Endometrium (tissue), 2 donors: ENCODE data around the gene STPG3.
"Not testable (repeated sequence)": the region's sequence is repeated elsewhere in the genome, so short reads cannot be mapped to it uniquely, and the experiment has no call there.

Source experiments
- FAIRE-seq: peaks from 2 replicates; lab custom pipeline; 2012; peaks lifted over from hg19 to GRCh38; lab: Jason Lieb, UNC
- donor health status: control.
- donor health status: control.

STPG3 gene

DNA sequence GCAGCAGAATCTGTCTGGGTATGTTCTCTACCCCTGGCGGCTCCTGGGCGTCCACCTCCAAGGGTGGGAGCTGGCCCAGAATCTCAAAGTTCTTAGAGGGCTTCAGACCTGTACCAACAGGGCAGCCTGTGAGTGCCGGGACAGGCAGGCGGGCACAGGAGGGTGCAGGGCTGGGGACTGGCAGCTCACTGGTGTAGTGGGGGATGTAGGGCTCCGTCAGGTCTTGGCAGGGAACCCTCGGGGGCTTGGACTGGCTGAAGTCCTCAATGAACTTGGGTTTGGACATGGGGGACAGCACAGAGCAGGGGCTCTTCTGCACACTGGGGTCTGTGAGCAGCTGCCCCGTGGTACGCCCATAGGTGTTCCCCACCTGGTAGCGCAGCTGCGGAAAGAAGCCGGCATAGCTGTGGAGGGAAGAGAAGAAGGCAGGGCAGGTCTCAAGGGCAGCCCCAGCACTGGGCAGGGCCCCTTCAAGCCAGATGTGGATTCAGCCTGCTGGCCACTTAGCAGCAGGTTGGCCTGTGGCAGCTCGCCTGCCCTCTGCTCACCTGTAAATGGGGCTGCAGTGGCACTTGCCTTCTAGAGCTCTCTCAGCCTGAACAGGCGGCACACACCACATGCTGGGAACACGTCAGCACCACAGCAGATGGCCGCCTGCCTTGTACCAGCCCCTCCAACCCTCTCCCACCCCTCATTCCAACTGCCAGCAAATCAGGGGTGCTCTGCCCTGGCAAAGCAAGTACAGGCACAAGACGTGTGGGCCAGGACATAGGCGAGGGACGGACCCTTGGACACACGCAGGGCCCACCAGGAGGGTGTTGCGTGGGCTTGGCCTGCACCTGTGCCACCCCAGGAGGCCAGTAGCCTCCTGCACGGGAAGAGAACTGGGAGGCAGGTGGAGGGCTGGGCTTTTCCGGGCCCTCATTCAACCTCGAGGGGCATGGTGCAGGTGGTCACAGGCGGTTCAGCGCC is 5.3 kb upstream of the STPG3 start:
- FAIRE-seq: no peak

DNA sequence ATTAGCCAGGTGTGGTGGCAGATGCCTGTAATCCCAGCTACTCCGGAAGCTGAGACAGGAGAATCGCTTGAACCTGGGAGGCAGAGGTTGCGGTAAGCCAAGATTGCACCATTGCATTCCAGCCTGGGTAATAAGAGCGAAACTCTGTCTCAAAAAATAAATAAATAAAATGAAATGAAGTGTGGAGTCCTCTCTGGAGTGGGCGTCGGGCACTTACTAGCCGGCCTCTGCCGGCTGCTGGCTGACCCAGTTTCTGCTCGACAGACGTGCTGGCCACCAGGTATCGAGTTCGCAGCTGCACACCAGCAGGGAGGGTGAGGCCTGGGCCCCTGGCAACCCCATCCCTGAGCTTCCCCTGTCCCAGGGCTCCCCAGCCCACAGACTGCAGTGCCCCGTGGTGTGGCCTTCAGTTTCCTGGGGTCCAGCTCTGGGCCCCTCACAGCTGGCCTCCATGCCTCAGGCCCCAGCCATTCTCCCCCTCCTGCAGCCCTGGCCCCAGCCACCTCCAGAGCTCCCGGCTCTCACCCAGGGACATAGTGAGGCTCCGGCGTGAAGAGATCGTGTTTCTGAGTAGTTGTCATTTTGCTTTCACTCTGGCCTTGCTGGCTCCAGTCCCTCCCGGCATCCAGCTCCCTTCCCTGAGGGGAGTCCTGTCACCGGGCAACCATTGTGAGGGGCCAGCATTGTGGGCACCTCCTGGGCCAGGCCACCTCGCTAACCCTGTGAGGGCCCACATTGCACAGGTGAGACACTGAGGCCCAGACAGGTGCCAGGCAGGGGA is 3.8 kb upstream of the STPG3 start:
- FAIRE-seq: no peak

DNA sequence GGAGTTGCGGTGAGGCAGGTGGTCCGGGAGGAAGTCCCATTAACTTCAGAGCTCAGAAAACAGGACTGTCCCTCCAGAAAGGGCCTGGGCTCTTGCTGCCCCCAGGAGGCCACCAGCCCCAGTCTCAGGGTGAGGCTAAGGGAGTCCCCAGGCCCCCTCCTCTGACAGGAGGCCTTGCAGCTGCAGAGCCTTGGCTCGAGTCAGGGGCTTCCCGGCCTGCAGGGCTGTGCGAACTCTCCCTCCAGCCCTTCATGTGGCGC is 3.2 kb upstream of the STPG3 start:
- no peak for FAIRE-seq

DNA sequence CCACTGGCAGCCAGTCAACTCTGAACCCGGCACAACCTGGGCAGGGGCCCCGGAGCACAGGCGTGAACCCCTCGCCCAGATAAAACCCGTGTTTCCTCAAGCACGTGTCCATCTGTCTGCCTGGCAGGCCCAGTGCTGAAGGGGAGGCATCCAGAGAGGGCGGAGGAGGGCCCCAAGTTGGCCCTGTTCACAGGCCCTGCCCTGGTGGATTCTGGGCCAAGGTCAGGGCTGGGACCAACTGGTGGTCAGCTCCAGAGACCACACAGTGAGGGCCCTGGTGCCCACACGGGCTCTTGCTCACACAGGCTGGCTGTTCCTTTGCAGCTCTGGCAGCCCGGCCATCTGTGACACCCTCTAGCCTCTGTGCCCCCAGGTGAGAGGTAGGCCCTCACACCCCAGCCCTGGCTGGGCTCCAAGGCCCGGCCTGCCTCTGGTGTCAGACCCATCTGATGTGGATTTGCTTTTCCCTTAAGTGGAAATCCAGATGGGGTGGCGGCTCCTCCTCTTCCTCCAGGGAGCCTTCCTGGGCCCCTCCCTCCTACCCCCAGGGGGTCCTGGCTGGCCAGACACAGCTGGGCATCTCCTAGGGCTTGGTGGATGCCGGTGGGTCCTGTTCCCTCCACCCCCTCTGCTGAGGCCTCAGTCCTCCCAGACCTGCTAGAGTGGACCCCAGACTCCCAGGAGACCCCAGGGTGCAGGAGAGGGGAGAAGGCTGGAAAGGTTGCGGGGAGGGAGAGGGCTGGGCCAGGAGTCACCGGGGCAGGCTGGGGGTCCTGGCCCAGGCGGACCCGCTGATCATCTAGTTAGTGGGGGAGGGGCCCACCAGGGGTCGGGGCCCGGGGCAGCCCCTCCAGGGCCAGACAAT is 525 bp upstream of the STPG3 start:
- FAIRE-seq: no peak

DNA sequence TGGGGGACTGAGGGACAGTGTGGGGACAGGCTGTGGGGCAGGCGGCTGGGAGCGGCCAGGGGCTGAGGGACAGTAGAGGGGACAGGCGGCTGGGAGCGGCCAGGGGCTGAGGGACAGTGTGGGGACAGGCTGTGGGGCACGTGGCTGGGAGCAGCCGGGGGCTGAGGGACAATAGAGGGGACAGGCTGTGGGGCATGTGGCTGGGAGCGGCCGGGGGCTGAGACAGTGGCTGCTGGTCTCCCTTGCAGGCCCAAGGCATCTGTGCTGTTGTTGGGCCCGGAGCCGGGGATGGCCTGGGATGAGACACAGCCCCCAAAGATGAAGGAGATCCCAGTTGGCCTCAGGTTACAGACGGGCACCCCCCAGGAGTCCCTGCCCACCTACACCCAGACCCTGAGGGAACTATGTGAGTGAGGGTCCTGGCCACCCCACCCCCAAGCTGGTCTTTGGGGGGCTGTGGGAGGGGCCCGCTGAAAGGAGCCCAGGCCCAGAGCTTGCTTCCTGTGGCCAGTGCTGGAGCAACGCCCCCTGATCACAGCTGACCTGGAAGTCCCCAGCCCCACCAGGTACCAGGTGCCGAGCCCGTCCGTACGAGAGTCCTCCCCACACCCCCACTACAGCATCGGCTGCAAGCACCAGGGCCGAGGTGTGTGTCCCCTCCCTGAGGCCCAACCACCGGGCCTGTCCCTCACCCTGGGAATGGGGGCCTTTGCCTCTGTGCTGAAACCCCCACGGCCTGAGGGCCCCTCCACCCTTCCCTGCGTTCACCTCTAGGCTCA is 593 bp downstream of the STPG3 start:
- no peak for FAIRE-seq

DNA sequence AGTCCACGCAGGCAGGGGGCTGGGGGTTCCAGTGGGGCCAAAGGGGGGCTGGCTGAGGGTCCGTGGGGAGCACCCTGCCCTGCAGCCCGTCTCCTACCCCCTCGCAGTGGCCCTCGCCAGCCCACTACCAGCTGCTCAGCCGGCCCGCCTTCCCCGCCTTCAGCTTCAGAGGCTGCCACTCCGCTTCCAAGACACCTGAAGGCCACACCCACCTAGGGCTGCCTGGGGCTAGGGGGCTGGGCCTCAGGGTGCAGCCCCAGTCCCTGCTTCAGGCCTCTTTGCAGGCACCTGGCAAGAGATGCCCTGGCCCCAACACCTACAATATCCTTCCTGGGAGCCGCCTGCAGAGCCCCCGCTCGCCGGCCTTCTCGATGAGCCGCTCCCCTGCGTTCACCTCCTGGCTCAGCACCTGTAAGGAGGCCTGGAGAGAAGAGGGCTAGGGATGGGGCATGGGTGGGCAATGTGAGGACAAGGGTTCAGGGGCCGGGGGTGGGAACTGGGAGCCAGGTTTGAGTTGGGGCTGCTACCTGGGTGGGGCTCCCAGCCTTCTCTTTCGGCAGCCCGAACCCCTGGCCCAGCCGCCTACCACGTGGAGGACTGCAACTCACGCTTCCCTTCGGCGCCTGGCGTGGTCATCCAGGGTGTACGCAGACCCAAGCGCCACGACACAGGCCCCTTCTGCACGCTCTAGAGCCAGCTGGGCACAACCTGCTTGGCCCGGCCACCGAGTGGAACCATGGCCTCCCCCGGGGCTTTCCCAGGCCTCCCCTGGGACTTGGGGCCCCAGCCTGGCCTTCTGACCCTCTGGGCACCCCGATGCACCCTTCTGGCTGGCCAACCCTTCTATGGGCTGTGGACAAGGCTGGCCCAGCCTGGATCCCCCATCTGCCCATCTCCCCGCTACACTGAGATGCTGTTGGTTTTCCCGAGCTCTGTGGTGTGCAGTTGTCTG is 1.7 kb downstream of the STPG3 start:
- FAIRE-seq: no peak

DNA sequence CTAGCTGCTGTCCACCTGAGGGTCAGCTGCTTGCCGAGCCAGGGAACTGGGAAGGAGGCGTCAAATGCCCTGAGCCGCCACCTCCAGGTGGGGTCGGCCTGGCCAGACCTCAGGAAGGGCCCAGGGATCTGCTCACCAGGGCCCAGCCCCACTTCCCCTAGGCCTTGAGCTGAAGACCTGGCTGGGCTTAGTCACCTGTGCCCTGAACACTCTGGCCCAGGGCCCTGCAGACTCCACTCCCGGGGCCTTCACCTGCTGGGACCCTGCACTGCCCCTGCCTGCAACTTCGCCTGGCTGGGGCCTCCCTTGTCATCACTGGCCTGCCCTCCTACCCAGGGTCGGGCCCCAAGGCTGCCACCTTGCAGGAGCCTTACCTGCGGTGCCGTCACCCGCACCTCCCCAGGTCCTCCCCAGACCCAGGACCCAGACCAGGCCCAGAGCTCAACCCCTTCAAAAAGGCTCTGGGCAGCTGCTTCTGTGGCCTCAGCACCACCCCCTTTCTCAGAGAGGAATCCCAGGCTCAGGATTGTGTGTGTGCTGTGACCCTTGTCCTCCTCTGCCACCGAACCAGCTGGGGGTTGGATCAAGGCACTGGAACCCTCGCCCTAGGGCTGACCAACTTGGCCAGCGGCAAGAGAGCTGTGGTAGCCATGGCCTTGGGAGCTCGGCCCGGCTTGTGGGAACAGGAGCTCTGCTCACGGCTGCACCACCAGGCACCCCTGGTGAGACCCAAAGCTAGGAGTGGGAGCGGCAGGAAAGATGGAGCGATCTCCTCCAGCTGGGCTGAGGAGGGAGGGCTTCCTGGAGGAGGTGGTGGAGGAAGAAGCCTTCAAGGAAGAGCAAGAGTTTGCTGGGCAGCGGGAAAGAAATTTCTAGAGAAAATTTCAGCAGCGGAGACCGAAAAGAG is 2.9 kb downstream of the STPG3 start:
- no peak for FAIRE-seq

DNA sequence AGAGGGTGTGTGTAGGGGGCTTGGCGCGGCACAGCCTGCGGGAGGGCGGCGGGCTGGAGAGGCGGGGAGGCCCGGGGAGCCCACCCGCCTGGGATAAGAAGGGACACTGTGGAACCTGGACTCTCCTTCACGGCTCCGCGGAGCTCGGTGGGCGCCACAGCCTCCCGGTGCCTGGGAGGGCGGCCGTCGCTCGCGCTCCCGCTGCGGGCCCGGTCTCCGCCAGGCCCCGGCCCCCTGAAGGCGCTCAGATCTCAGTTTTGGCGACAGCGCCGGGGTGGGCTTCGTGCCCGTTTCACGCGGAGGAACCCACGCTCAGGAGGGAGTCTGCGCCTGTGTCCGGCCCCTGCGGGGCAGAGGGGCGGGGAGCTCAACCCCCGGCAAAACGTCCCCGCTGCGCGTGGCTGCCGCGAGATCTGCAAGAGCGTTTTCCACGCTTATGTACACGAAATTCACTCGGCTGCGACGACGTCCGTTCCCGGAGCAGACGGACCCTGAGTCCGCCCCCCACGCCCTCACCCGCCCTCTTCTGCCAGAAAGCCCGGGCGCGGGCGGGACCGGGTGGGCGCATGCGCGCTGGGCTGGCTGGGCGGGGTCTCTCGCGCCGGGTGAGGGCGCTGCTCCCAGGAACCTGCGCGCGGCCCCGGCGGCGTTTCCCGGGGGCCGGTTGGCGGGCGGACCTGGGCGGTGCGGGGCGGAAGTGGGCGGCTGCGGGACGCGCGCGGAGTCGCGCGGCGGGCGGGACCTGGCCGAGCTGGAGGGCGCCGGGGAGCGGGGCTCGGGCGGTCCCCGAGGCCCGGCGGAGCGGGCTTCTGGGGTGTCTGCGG is 3.8 kb downstream of the STPG3 start, which contains the start of gene NELFB:
Gene NELFB (plus strand): TSS at position 704 of the 824 bp plus-strand sequence.
- no peak for FAIRE-seq

DNA sequence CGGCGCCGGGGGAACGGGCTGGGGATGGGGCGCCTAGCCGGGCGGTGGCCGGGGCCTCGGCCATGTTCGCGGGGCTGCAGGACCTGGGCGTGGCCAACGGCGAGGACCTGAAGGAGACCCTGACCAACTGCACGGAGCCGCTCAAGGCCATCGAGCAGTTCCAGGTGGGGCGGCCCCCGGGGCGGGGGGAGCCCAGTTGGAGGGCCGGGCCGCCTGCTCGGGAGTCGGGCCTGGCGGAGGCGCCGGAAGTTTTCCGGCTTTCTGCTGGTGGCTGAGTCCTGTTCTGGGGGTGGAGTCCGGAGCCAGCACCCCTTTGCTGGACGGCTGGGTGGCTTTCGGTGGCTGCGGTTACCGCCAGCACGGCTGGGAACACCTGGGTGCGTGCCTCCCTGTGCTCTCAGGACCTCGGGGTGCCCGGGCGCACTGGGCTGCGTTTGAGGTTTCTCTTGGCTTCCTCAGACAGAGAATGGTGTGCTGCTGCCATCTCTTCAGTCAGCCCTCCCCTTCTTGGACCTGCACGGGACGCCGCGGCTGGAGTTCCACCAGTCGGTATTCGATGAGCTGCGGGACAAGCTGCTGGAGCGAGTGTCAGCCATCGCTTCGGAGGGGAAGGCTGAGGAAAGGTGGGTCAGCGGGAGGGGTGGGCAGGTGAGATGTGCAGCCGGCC is 4.5 kb downstream of the STPG3 start:
- FAIRE-seq: no peak

DNA sequence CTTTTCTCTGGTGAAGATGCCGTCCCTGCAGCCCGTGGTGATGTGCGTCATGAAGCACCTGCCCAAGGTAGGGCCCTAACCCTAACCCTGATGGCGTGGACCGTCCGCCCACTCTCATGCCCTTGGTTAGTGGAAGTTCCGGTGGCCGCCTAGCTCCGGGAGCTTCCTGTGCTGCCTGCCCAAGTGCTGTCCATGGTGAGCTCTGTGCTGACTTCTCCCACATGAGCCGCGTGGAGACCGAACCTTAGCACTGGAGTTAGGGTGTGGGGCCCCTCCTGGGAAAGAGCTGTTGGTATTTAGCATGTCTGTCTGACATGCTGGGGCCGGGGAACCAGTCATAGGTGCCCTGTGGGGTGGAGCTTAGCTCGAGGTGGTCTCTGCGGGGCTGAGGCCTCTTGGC is 5.3 kb downstream of the STPG3 start:
- no peak for FAIRE-seq

DNA sequence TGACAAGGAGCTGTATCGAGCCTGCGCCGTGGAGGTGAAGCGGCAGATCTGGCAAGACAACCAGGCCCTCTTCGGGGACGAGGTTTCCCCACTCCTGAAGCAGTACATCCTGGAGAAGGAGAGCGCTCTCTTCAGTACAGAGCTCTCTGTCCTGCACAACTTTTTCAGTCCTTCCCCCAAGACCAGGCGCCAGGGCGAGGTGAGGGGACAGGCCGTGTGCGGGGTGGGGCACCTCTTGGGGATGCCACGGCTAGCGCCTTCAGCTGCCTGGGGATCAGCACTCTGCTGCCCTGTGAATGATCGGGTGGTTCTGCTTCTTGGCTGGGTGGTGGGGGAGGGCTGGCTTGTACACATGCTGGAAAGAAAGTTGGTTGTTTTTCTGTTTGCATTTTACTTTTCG is 5.8 kb downstream of the STPG3 start:
- FAIRE-seq: no peak

DNA sequence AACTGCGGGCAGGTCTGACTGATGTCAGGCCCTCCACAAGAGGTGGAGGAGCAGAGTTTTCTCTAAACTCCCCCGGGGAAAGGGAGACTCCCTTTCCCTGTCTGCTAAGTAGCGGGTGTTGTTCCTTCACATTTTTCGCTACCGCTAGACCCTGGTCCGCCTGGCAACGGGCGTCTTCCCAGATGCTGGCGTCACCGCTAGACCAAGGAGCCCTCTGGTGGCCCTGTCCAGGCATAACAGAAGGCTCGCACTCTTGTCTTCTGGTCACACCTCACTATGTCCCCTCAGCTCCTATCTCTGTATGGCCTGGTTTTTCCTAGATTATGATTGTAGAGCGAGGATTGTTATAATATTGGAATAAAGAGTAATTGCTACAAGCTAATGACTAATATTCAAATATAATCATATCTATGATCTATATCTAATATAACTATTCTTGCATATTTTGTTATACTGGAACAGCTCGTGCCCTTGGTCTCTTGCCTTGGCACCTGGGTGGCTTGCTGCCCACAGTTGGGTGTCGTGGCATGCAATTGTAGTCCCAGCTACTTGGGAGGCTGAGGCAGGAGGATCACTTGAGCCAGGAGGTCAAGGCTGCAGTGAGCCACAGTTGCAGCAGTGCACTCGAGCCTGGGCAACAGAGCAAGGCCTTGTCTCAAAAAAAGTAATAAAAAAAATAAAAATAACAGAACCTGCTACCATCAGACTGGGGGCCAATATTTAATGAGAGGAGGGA is 11.3 kb downstream of the STPG3 start:
- FAIRE-seq: not testable (repeated sequence)

DNA sequence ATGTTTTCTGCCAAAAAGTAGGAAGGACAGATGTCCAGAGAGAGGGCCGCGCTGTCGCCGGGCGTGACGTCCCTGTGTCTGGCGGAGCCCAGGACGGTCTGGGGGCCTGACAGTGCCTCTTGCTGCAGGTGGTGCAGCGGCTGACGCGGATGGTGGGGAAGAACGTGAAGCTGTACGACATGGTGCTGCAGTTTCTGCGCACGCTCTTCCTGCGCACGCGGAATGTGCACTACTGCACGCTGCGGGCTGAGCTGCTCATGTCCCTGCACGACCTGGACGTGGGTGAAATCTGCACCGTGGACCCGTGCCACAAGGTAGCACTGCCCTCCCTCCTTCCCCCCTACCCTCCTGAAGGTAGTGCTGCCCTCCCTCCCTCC is 11.8 kb downstream of the STPG3 start:
- FAIRE-seq: no peak

DNA sequence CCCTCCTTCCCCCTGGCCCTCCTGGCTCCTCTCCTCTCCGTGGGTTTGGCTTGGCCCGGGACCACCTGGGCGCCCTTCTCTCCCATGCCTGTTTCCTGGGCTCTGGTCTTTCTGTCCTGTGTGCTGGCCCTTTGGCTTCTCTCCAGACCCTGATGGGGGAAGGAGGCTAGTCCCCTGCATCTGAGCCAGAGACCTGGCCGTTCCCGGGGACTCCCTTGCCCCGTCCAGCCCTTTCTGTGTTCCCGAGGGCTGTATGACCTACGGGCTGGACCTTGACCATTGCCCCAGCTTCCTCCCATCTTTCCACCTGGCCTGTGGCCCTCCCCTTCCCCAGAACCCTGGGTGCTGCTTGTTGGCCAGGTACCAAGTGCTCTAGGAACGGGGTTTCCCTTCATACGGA is 12.4 kb downstream of the STPG3 start:
- no peak for FAIRE-seq

DNA sequence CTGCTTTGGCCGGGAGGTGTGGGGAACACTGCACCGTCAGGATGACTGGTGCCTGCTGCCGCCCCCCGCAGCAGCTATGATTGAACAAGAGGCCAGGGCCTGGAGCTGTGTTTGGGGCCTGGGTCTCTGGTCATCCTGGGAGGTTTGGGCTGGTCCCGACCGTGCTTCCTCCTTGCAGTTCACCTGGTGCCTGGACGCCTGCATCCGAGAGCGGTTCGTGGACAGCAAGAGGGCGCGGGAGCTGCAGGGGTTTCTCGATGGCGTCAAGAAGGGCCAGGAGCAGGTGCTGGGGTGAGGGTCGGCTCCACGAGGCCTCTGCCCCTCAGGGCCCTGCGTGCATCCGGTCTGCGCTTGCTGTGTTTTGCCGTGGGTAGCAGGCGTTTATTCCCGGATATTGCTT is 13.0 kb downstream of the STPG3 start:
- FAIRE-seq: no peak

DNA sequence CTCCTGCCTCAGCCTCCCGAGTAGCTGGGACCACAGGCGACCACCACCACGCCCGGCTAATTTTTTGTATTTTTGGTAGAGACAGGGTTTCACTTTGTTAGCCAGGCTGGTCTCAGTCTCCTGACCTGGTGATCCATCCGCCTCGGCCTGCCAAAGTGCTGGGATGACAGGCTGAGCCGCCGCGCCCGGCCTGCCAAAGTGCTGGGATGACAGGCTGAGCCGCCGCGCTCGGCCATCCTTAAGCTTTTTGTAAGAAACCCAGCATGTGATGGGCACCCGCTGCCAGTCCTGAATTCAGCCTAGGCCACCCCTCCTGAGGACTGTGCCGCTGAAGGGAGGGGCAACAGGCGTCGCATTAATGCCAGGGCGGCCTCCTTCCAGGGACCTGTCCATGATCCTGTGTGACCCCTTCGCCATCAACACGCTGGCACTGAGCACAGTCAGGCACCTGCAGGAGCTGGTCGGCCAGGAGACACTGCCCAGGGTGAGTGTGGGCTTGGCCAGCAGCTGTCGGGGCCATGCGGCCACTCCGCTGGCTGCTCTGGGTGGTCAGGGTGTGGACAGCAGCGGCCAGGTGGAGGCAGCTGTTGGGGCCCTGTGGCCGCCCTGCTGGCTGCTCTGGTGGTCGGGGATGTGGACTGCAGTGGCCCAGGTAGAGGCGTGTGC is 14.5 kb downstream of the STPG3 start:
- FAIRE-seq: no peak

DNA sequence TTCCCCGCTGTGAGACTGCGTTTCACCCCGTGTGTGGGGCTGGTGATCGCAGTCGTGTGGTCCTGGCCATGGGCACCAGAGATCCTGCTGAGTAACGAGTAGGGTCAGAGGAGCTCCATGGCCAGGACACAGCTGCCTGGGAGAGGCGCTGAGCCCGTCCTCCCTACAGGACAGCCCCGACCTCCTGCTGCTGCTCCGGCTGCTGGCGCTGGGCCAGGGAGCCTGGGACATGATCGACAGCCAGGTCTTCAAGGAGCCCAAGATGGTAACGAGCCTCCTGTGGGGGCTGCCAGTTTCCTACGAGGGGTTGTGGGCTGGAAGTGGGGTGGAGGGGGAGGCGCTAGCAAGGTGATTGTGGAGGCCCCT is 15.1 kb downstream of the STPG3 start:
- FAIRE-seq: no peak
